H1 (cell line): ENCODE results near the gene FARP2. TPM values are rescaled to one million over a fixed set of nuclear protein-coding genes. Genes with fewer than 3 reads are reported as not detected.

Source experiments
- CTCF ChIA-PET: fragments of 300-600 bp; sonication (Branson Sonifier 250); formaldehyde crosslinking; loops from one replicate; lab custom pipeline; 2021; ENCODE audit not compliant: partially characterized antibody; lab: Charles Lee
- POLR2A ChIA-PET: fragments of 300-600 bp; sonication (Branson Sonifier 250); formaldehyde crosslinking; loops from one replicate; lab custom pipeline; 2021; ENCODE audit warnings: inconsistent platforms; ENCODE audit not compliant: partially characterized antibody; lab: Charles Lee
- DNase-seq, 2 experiments: peaks; one replicate each; pipeline versions ENCODE4 v3.0.0 to v3.0.0-alpha.2; 2010 to 2022; ENCODE audit warnings: low spot score in 2 of 2, low read depth in 1 of 2, mixed read lengths in 1 of 2
- FAIRE-seq: peaks from 2 replicates; lab custom pipeline; 2011; peaks lifted over from hg19 to GRCh38; lab: Jason Lieb, UNC
- H2AFZ ChIP-seq: 2 replicates; pipeline ENCODE4 v1.8.1; 2012; ENCODE audit warnings: low read length, inconsistent platforms
- H2AK5ac ChIP-seq: 2 replicates; pipeline ENCODE4 v1.6.1; 2013; ENCODE audit warnings: low read depth, low read length
- H2BK120ac ChIP-seq: replicated peaks from 2 replicates; pipeline ENCODE3; 2013; ENCODE audit warnings: low read depth, low read length, inconsistent platforms
- H2BK12ac ChIP-seq: 2 replicates; pipeline ENCODE4 v1.6.1; 2013; ENCODE audit warnings: low read depth, low read length
- H2BK15ac ChIP-seq: 2 replicates; pipeline ENCODE4 v1.6.1; 2013; ENCODE audit warnings: low read length
- H2BK20ac ChIP-seq: 2 replicates; pipeline ENCODE4 v1.6.1; 2013; ENCODE audit warnings: low read length
- H2BK5ac ChIP-seq: 2 replicates; pipeline ENCODE4 v1.6.1; 2013; ENCODE audit warnings: low read depth, low read length
- H3K14ac ChIP-seq: 2 replicates; pipeline ENCODE4 v1.6.1; 2013; ENCODE audit warnings: inconsistent platforms; ENCODE audit not compliant: insufficient read length
- H3K18ac ChIP-seq: 2 replicates; pipeline ENCODE4 v1.6.1; 2013; ENCODE audit warnings: low read length; ENCODE audit errors: extremely low read depth
- H3K23ac ChIP-seq: 2 replicates; pipeline ENCODE4 v1.6.1; 2013; ENCODE audit warnings: inconsistent platforms; ENCODE audit not compliant: insufficient read length
- H3K23me2 ChIP-seq: 2 replicates; pipeline ENCODE4 v1.6.1; 2013; ENCODE audit warnings: low read depth, low read length
- H3K27ac ChIP-seq: 2 replicates; pipeline ENCODE4 v1.6.1; 2011; ENCODE audit warnings: low read depth, low read length, inconsistent platforms
- H3K27me3 ChIP-seq, 4 experiments: replicated peaks in 1 of 4; 1 replicate in 1 of 4; 2 replicates in 3 of 4; pipeline versions ENCODE4 v1.6.1 to v1.8.1; 2011 to 2013; ENCODE audit warnings: low read length in 3 of 4, mild to moderate bottlenecking in 3 of 4, inconsistent platforms in 2 of 4, mixed read lengths in 2 of 4, moderate library complexity in 1 of 4; ENCODE audit not compliant: control insufficient read depth in 3 of 4, insufficient read depth in 3 of 4; ENCODE audit errors: extremely low read depth in 1 of 4
- H3K36me3 ChIP-seq, 4 experiments: 2 replicates each; pipeline versions ENCODE4 v1.6.1 to v1.8.1; 2011 to 2013; ENCODE audit warnings: mild to moderate bottlenecking in 4 of 4, low read length in 3 of 4, moderate library complexity in 2 of 4, control low read depth in 1 of 4, inconsistent platforms in 1 of 4; ENCODE audit not compliant: insufficient read depth in 4 of 4, control insufficient read depth in 2 of 4
- H3K4ac ChIP-seq: replicated peaks from 2 replicates; pipeline ENCODE3; 2013; ENCODE audit warnings: low read length, low read depth, mixed read lengths, inconsistent platforms; ENCODE audit not compliant: insufficient read length
- H3K4me1 ChIP-seq, 4 experiments: replicated peaks in 1 of 4; 1 replicate in 1 of 4; 2 replicates in 3 of 4; pipeline versions ENCODE4 v1.6.1 to v1.8.1; 2011 to 2013; ENCODE audit warnings: low read length in 3 of 4, inconsistent platforms in 2 of 4, mixed read lengths in 1 of 4; ENCODE audit not compliant: insufficient read depth in 4 of 4, control insufficient read depth in 3 of 4
- H3K4me2 ChIP-seq, 2 experiments: 2 replicates each; pipeline versions ENCODE4 v1.6.1 to v1.8.1; 2011 to 2013; ENCODE audit warnings: low read depth in 2 of 2, low read length in 2 of 2, control low read depth in 1 of 2, inconsistent platforms in 1 of 2, mild to moderate bottlenecking in 1 of 2; ENCODE audit not compliant: insufficient read depth in 1 of 2
- H3K4me3 ChIP-seq, 4 experiments: fragments of 200-600, 300-600 bp in 1 of 4; sonication (generic), shearing (Covaris generic), sonication (Bioruptor Twin) in 1 of 4; 2 replicates each; pipeline versions ENCODE4 v1.5.1 to v1.8.1; 2011 to 2016; ENCODE audit warnings: low read length in 4 of 4, low read depth in 3 of 4, control low read depth in 2 of 4, inconsistent platforms in 2 of 4, mild to moderate bottlenecking in 2 of 4, mixed read lengths in 1 of 4, moderate library complexity in 1 of 4; ENCODE audit not compliant: insufficient read depth in 2 of 4; ENCODE audit errors: extremely low read depth in 1 of 4
- H3K56ac ChIP-seq: replicated peaks from 2 replicates; pipeline ENCODE3; 2013; ENCODE audit warnings: low read depth, mild to moderate bottlenecking, mixed read lengths, low read length, inconsistent platforms; ENCODE audit not compliant: insufficient read length
- H3K79me1 ChIP-seq: 2 replicates; pipeline ENCODE4 v1.6.1; 2013; ENCODE audit warnings: low read depth, low read length, control low read depth
- H3K79me2 ChIP-seq, 2 experiments: 2 replicates each; pipeline versions ENCODE4 v1.6.1 to v1.8.1; 2012 to 2013; ENCODE audit warnings: low read length in 2 of 2, mild to moderate bottlenecking in 2 of 2, inconsistent platforms in 1 of 2; ENCODE audit not compliant: insufficient read depth in 2 of 2, control insufficient read depth in 1 of 2
- H3K9ac ChIP-seq, 4 experiments: replicated peaks in 1 of 4; 1 replicate in 1 of 4; 2 replicates in 3 of 4; pipeline versions ENCODE4 v1.6.1 to v1.8.1; 2011 to 2013; ENCODE audit warnings: low read depth in 3 of 4, low read length in 3 of 4, control low read depth in 2 of 4, mild to moderate bottlenecking in 2 of 4, moderate library complexity in 2 of 4, inconsistent platforms in 1 of 4; ENCODE audit errors: extremely low read depth in 1 of 4
- H3K9me3 ChIP-seq, 2 experiments: 2 replicates each; pipeline versions ENCODE4 v1.6.1 to v1.8.1; 2012 to 2013; ENCODE audit warnings: mild to moderate bottlenecking in 2 of 2, moderate library complexity in 2 of 2, control low read depth in 1 of 2, inconsistent platforms in 1 of 2, low read depth in 1 of 2, low read length in 1 of 2, mixed read lengths in 1 of 2; ENCODE audit not compliant: insufficient read depth in 2 of 2
- H4K20me1 ChIP-seq, 2 experiments: replicated peaks in 1 of 2; 2 replicates each; pipeline versions ENCODE3 to v1.8.1; 2011 to 2013; ENCODE audit warnings: inconsistent platforms in 2 of 2, low read length in 2 of 2, mild to moderate bottlenecking in 1 of 2; ENCODE audit not compliant: insufficient read depth in 2 of 2, control insufficient read depth in 1 of 2
- H4K5ac ChIP-seq: 2 replicates; pipeline ENCODE4 v1.6.1; 2013; ENCODE audit warnings: low read length, low read depth, mixed read lengths, inconsistent platforms; ENCODE audit not compliant: insufficient read length
- H4K8ac ChIP-seq: 2 replicates; pipeline ENCODE4 v1.8.0; 2013; ENCODE audit warnings: mild to moderate bottlenecking, moderate library complexity, low read length, inconsistent platforms; ENCODE audit not compliant: insufficient read depth; ENCODE audit errors: extremely low read depth
- H4K91ac ChIP-seq: replicated peaks from 2 replicates; pipeline ENCODE3; 2013; ENCODE audit warnings: low read length, mixed read lengths, inconsistent platforms; ENCODE audit not compliant: insufficient read length
- CEBPB ChIP-seq: IDR thresholded peaks from 2 replicates; pipeline ENCODE4 v1.6.1; 2012; ENCODE audit warnings: low read depth, low read length
- EGR1 ChIP-seq: IDR thresholded peaks from 2 replicates; pipeline ENCODE4 v1.6.1; 2011; ENCODE audit warnings: low read depth, low read length, borderline replicate concordance
- HDAC6 ChIP-seq: IDR thresholded peaks from one replicate; pipeline ENCODE4 v1.7.1; 2012; ENCODE audit warnings: low read depth, mild to moderate bottlenecking, inconsistent platforms, low read length, moderate library complexity
- KDM4A ChIP-seq: IDR thresholded peaks from one replicate; pipeline ENCODE4 v1.7.1; 2012; ENCODE audit warnings: low read depth, mild to moderate bottlenecking, moderate library complexity, low read length, inconsistent platforms; ENCODE audit not compliant: severe bottlenecking
- POLR2A ChIP-seq, 2 experiments: IDR thresholded peaks; 1 replicate in 1 of 2; 2 replicates in 1 of 2; pipeline ENCODE4 v1.6.1; 2011; ENCODE audit warnings: low read depth in 2 of 2, low read length in 2 of 2, mild to moderate bottlenecking in 2 of 2; ENCODE audit errors: control extremely low read depth in 1 of 2
- RBBP5 ChIP-seq: IDR thresholded peaks from 2 replicates; pipeline ENCODE4 v1.7.1; 2012; ENCODE audit warnings: low read depth, mild to moderate bottlenecking, inconsistent platforms, low read length, moderate library complexity, borderline replicate concordance
- RNF2 ChIP-seq: fragments of 200-900, 300-1000 bp; sonication (generic); IDR thresholded peaks from 2 replicates; pipeline ENCODE4 v1.7.1; 2016; ENCODE audit warnings: borderline replicate concordance, low read depth, mild to moderate bottlenecking, antibody characterized with exemption, low read length; ENCODE audit not compliant: poor library complexity, severe bottlenecking; ENCODE audit errors: missing control alignments
- SP2 ChIP-seq: IDR thresholded peaks from 2 replicates; pipeline ENCODE4 v1.6.1; 2012; ENCODE audit warnings: mild to moderate bottlenecking, low read length, inconsistent platforms
- SUZ12 ChIP-seq: fragments of 200-600 bp; sonication (generic); IDR thresholded peaks from 2 replicates; pipeline ENCODE4 v1.6.1; 2012; ENCODE audit warnings: mild to moderate bottlenecking, inconsistent platforms, low read length, moderate library complexity, mixed read lengths
- TAF1 ChIP-seq: IDR thresholded peaks from 2 replicates; pipeline ENCODE4 v1.6.1; 2011; ENCODE audit warnings: mild to moderate bottlenecking, low read depth, low read length
- TCF12 ChIP-seq: IDR thresholded peaks from 2 replicates; pipeline ENCODE4 v1.6.1; 2011; ENCODE audit warnings: low read depth, mild to moderate bottlenecking, low read length
- WGBS, 2 experiments: shearing (Covaris generic) in 1 of 2; methylation state at CpG; one replicate each; pipeline versions ENCODE4 v1.1.6 to v1.1.7; 2013 to 2015; ENCODE audit warnings: low lambda C conversion rate in 2 of 2, mixed read lengths in 2 of 2, inconsistent platforms in 1 of 2, low coverage in 1 of 2, missing lambda C conversion rate in 1 of 2; ENCODE audit not compliant: insufficient replicate concordance in 2 of 2, insufficient coverage in 1 of 2, insufficient read length in 1 of 2; ENCODE audit errors: extremely low coverage in 1 of 2, missing lambda C conversion rate in 1 of 2; 5-methylcytosine and 5-hydroxymethylcytosine counted together
- polyA plus RNA-seq, 7 experiments: library from polyadenylated mRNA; depleted of rRNA in 3 of 7; stranded (reverse) in 5 of 7; unstranded in 2 of 7; fragments of >200 nt in 5 of 7; fragments of 200-250 nt in 2 of 7; gene quantifications; 1 replicate in 5 of 7; 2 replicates in 1 of 7; 4 replicates in 1 of 7; pipeline versions ENCODE4 v1.2.1 to v1.2.3, GENCODE V29; 2011 to 2013; ENCODE audit warnings: missing spikeins in 2 of 7, mixed read lengths in 2 of 7
- total RNA-seq: library from RNA; stranded (reverse); fragmentation: NEBNext Ultra II Directional; extraction: Animal tissue kit (Norgen Biotek cat#: 25700); gene quantifications from 2 replicates; pipeline ENCODE4 v1.2.1, GENCODE V29; 2021

Gene FARP2
- total and polyA plus RNA-seq, 2 of the 8 experiments (the other 6 are each of a cell fraction or from before 2014, with no cell fraction given): 12.4 to 33.4 TPM

- H3K36me3 ChIP-seq: peaks cover 0 to 7% (median 0%) of the 10 kb centered on the region in 4 experiments; a peak in 1 of 8 replicates
- FAIRE-seq: no peak
- H3K23me2 ChIP-seq: peaks cover 10% of the 10 kb centered on the region
- H3K27me3 ChIP-seq: no peaks in the 10 kb centered on the region
- DNase-seq: peak; percentile 93 to 98
- peak within 1 kb of the TSS; percentile 87 for H2AFZ ChIP-seq
- 2% methylated on average over 47 of the region's 73 CpGs; no CpG with 5 or more reads in 1 of the 2 experiments for whole genome bisulfite sequencing, 2 experiments
- peak within 1 kb of the TSS; percentile 100 for H3K4ac ChIP-seq
- H4K91ac ChIP-seq: peak within 1 kb of the TSS; percentile 100
- peak within 1 kb of the TSS; percentile 99 for H4K5ac ChIP-seq
- H3K14ac ChIP-seq: peak within 1 kb of the TSS; percentile 99
- peak within 1 kb of the TSS; percentile 90 to 93 for H3K4me2 ChIP-seq
- H3K56ac ChIP-seq: peak within 1 kb of the TSS; percentile 99
- peak within 1 kb of the TSS; percentile 93 to 99 (median 98) for H3K9ac ChIP-seq
- H3K27ac ChIP-seq: peak within 1 kb of the TSS; percentile 100
- peak within 1 kb of the TSS; percentile 100 for H4K8ac ChIP-seq
- peaks cover 9 to 15% of the 10 kb centered on the region in 2 experiments for H4K20me1 ChIP-seq
- H3K9me3 ChIP-seq: no peaks in the 10 kb centered on the region
- ChIA-PET CTCF (interaction anchor here (0.8 to 1.3 kb wide), 4 partner anchors 12 to 30 kb away, joined by 3 to 4 read pairs (median 4); no protein-coding TSS in a partner anchor), POLR2A (interaction anchor here (0.8 to 3.6 kb wide), 32 partner anchors 9 to 386 kb away, joined by 3 to 47 read pairs (median 5); partner anchors contain the start of genes ATG4B, FARP2, ING5 and THAP4)
- no peak within 1 kb of the TSS for H3K23ac ChIP-seq
- no peak within 1 kb of the TSS for H2BK20ac ChIP-seq
- peak within 1 kb of the TSS; percentile 72 to 100 (median 97) for H3K4me3 ChIP-seq
- peak within 1 kb of the TSS; percentile 100 for H2BK5ac ChIP-seq
- H2AK5ac ChIP-seq: peak within 1 kb of the TSS; percentile 87
- peak within 1 kb of the TSS; percentile 99; the same call in 1 of the 2 replicates for H2BK12ac ChIP-seq
- peak within 1 kb of the TSS; percentile 99 for H3K18ac ChIP-seq
- peak within 1 kb of the TSS; percentile 81 for H2BK120ac ChIP-seq
- H3K4me1 ChIP-seq: peaks cover 0 to 6% (median 1%) of the 10 kb centered on the region in 4 experiments; a peak in 2 of 7 replicates
- peak within 1 kb of the TSS; percentile 62; the same call in 1 of the 2 replicates for H2BK15ac ChIP-seq
- peaks cover 3% of the 10 kb centered on the region; the same call in 1 of the 2 replicates for H3K79me1 ChIP-seq
- peaks cover 73 to 90% of the 10 kb centered on the region in 2 experiments for H3K79me2 ChIP-seq
- TF ChIP-seq KDM4A: no peak
- TF ChIP-seq SUZ12: no peak
- TF ChIP-seq RBBP5: peak; percentile 79; the same call in 1 of the 2 replicates
- TF ChIP-seq RNF2: no peak
- TF ChIP-seq POLR2A (IDR thresholded peaks at IDR 0.05; ENCODE audit: control extremely low read depth in 1 of 2, low read depth in 2 of 2, low read length in 2 of 2): peak; percentile 66 to 73
- peak; percentile 92 for TF ChIP-seq CEBPB
- peak; percentile 88; the same call in 1 of the 2 replicates for TF ChIP-seq TAF1
- peak; percentile 31; the same call in 1 of the 2 replicates for TF ChIP-seq EGR1
- no peak for TF ChIP-seq HDAC6
- TF ChIP-seq TCF12: no peak
- peak; percentile 74; the same call in 1 of the 2 replicates for TF ChIP-seq SP2
Observed at GRCh38 chr2:241315093-241315878, 40.8 kb upstream of the FARP2 start, which contains the start of gene HDLBP. TSS of gene HDLBP (minus strand) at chr2:241315672. CDS start at chr2:241266869, 48,803 bp downstream.
